GM21381 (cell line): ENCODE results near the gene ZNRD2.
"Not testable (repeated sequence)": the region's sequence is repeated elsewhere in the genome, so short reads cannot be mapped to it uniquely, and the experiment has no call there.

Experiments
- ATAC-seq: cut with Tn5 transposase; IDR thresholded peaks from one replicate; pipeline ENCODE4 v1.9.1; 2021; ENCODE audit warnings: mild to moderate bottlenecking, moderate library complexity; ENCODE audit not compliant: unreplicated experiment

The ZNRD2 gene

DNA sequence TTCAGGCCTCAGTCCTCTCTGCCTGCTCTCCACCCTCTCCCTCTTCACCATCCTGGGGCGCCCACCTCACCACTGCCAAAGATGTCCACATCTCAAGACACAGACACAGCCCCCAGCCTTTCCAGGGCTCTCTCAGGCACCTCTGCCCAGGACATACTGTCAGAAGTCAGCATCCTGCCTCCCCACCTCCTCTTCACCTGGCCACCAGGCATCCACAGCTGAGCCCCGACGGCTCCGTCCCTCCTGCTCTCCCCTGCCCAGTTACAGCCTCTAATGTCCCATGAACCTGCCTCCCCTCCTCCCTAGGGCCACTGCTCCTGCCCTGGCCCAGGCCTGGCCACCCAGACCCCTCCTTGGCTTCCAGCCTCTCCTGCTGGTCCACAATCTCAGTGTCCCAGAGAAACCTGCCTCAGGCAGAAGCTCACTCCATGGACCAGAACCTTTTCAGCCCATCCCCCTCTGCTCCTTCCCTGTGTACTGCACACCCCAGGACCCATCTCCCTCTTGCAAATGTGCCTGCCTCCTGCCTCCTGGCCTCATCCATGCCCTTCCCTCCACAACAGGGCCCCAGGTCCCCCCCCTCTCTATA, 15.3 kb upstream of the ZNRD2 start:
- ATAC-seq: no peak

- ATAC-seq: no peak
Observed at GRCh38 chr11:65555693-65556231, 14.5 kb upstream of the ZNRD2 start.

- ATAC-seq: no peak
Observed at GRCh38 chr11:65556470-65557279, 13.6 kb upstream of the ZNRD2 start.

DNA sequence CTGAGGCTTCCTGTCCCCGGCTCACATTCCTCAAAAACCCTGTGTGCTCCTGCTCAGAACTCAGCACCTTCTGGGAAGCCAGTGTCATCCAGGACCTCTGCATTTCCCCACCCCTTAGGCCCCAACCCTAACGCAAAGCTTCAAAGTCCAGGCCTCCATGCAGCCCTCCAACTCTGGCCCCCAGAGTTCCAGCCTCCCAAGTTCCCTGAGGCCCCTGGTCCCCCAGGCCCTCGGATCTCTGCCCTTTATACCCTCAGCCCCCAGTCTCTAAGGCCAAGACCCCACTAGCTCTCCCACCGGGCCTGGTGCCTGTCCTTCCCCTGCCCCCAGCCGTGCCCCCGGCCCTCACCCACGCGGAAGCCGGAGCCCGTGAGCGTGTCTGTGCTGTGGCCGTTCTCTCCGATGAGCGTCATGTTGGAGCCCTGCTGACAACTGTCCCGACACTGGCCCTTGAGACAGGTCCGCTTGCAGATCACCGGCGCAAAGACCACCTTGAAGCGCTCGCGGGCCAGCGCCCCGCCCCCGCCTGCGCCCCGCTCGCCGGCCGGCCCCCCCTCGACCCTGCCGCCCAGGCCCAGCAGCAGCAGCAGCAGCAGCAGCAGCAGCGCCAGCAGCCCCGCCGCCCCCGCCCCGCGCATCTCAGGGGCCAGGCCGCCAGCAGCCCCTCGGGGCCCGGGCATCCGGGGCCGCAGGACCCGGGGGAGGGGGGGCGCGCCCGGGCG, 12.8 kb upstream of the ZNRD2 start:
- no peak for ATAC-seq

GRCh38 chr11:65558002-65558929, 12.0 kb upstream of the ZNRD2 start, which contains the start of gene LTBP3:
Gene LTBP3 (minus strand): TSS chr11:65558359. CDS start chr11:65557959, 400 bp downstream.
- no peak for ATAC-seq

- ATAC-seq: no peak
Observed at GRCh38 chr11:65558930-65559509, 11.3 kb upstream of the ZNRD2 start.

- no peak for ATAC-seq
Observed at GRCh38 chr11:65559535-65559934, 10.7 kb upstream of the ZNRD2 start.

- ATAC-seq: no peak
Observed at GRCh38 chr11:65559951-65560537, 10.2 kb upstream of the ZNRD2 start.

DNA sequence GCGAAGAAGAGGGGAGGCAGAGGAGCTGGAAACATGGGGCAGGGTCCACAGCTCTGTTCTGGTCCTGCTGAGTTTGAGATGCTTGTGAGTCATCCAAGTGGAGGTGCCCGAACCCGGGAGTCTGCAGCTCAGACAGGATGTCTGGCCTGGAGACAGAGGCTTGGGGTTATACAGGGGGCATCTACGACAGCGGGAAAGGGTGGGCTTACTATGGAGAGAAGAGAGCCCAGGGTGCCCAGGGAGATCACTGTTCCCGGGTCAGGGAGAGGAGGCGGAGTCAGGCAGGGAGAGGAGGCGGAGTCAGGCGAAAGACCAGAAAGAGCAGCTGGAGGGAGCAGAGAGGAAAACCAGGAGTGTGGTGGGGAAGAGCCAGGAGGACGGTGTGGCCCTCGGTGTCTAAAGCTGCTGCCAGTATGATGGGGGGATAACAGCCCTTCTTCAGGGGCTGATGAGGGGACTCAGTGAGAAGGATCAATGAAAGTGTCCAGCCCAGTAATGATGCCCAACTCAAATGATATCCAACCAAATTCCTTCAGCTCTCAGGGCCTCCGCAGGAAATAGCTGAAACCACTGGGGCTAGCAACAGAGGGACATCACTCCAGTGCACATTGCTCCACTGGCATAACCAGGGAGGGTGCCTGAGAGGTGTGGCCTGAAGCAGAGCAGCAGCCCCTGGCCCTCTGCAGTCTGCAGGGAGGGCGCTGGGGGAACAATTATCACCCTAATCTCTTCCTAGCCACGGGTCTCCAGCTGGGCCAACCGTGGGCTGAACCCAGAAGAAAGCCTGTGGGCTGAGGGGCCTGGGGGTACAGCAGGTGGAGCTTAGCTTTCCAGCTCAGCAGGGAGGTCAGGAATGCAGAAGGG, 9.5 kb upstream of the ZNRD2 start:
- no peak for ATAC-seq

DNA sequence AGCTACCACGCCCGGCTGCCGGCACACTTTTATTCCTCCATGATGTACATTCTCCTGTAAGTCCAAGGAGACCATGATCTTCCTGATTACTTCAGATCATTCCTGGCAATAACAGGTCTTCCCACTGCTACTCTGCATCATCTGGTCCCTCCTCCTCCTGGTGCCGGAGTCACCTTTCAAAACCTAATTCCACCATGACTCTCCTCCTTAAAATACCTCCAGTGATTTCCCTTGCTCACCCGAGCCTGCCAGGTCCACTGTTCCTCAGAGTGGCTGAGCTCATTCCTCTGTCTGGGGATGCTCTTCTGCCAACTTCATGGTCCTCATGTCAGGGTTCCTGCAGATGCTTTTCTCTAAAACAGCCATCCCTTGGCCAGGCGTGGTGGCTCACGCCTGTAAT, 8.3 kb upstream of the ZNRD2 start:
- ATAC-seq: no peak

DNA sequence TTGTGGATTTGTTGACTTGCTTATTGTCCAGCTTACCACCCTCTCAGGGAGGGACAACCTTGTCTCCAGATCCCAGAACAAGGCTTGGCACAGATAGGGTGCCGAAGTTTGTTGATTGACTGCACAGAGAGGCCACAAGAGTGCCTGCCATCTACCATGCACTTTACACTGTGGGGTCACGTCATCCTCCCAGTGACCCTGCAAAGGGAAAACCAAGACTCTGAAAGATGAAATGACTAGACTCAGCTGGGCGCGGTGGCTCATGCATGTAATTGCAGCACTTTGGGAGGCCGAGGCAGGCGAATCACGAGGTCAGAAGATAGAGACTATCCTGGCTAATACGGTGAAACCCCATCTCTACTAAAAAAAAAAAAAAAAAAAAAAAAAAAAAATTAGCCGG, 7.5 kb upstream of the ZNRD2 start:
- ATAC-seq: no peak

GRCh38 chr11:65563601-65564000, 6.7 kb upstream of the ZNRD2 start:
- ATAC-seq: no peak

DNA sequence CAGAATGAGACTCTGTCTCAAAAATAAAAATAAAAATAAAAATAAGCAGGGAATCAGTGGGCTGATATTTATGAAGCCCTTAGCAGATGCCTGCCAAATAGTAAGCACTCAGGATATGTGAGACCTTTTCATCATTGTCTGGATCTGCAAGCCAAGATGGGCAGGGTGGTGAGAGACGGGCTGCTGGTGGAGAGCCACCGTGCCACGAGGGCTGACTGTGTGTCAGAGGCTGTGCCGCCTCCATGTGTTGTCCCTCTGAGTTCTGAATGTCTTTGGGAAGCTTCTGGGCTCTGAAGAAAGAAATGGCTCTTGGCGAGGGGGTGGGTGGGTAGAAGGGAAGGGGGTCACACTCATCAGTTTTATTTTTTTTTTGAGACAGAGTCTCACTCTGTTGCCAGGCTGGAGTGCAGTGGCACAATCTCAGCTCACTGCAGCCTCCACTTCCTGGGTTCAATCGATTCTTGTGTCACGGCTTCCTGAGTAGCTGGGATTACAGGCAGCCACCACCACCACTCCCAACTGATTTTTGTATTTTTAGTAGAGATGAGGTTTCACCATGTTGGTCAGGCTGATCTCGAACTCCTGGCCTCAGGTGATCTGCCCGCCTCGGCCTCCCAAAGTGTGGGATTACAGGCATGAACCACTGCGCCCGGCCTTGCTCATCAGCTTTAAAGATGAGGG, 5.3 kb upstream of the ZNRD2 start:
- ATAC-seq: not testable (repeated sequence)

DNA sequence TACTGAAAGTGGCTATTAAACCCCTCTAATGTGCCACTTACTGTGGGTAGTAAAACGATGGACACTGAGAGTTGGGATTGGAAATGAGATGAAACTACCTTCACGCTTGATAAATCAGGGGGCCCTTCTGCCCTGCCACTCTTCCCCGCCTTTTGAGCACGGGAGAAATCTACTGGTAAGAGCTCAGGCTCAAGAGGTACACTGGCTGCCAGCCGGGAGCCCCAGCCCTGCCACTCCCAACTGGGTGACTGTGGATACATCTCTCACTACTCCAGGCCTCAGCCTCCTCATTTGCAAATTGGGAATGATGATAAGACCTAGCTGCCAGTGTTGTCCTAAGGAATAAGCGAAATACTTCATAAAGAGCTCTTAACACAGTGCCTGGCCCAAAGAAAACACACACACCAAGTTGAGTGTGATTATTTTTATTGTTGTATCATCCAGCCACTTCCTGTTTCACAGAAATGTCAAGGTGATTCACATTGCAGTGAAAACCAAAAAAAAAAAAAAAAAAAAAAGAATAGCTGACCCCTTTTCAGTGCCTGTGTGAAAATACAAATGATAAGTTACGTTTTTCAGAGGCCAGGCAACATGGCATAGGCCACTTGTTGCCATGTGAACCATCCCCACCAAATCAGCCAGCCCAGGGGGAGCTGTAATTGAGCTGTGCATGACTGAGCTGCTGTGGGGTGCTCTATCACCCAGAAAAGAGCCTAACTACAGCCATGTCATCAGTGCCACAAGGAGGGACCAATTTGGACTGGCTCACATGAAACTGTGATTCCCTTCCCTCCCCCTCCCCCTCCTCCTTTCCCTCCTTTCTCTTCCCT, 4.4 kb upstream of the ZNRD2 start:
- ATAC-seq: no peak

GRCh38 chr11:65569164-65569972, 909 bp upstream of the ZNRD2 start:
- peak; percentile 8 for ATAC-seq

DNA sequence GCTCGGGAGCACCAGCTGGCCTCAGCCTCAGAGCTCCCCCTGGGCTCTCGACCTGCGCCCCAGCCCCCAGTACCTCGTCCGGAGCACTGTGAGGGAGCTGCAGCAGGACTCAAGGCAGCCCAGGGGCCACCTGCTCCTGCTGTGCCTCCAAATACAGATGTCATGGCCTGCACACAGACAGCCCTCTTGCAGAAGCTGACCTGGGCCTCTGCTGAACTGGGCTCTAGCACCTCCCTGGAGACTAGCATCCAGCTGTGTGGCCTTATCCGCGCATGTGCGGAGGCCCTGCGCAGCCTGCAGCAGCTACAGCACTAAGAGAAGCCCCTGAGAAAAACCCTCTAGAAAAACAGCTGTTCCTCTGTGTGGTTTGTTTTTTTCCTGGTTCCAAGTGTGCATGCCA, 1.1 kb downstream of the ZNRD2 start:
- no peak for ATAC-seq

GRCh38 chr11:65571940-65572339, 1.7 kb downstream of the ZNRD2 start:
- no peak for ATAC-seq
